ENCODE measurements around the gene ST6GALNAC5.
"Not testable (repeated sequence)": the region's sequence is repeated elsewhere in the genome, so short reads cannot be mapped to it uniquely, and the experiment has no call there.

The ST6GALNAC5 gene

DNA sequence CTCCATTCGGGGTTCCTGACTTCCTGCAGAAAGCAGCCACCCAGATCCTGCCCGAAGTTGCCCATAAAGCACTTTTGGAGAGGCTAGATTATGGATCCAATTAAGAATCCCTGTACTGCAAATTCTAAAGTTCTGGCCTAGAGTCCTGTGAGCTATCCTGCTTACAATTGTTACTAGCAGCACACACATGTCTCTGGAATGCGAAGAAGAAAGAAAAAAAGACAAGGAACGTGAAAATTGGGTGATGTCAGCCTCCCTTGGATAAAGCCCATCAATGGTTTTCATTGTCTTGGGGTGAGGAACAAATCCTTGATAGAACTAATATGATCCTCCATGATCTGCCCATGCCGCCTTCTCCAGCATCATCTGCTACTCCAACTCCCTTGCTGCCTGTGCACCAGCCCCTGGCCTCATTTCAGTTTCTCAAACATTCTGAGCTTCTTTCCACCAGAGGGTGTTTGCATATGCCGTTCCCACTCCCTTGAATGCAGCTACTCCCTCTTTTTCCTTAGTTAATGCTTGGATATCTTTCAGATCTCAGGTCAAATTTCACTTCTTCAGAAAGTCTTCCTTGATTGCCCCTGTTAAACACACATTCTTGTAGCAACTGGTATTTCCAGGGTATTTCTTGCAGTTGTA, 94.0 kb downstream of the ST6GALNAC5 start:
- TF ChIP-seq ZNF138 (tag by site-specific recombination; IDR thresholded peaks at IDR 0.05; ENCODE audit: borderline replicate concordance) (no peak), PRDM1 (tag by site-specific recombination; IDR thresholded peaks at IDR 0.05) (no peak), ZEB2 (tag by site-specific recombination; IDR thresholded peaks at IDR 0.05) (no peak), ZNF146 (tag by site-specific recombination; IDR thresholded peaks at IDR 0.05) (no peak), ZNF585B (tag by site-specific recombination; IDR thresholded peaks at IDR 0.05) (no peak), MYNN (tag by site-specific recombination; IDR thresholded peaks at IDR 0.05; ENCODE audit: borderline replicate concordance) (no peak), IKZF3 (tag by site-specific recombination; IDR thresholded peaks at IDR 0.05) (no peak), BCL11A (tag by site-specific recombination; IDR thresholded peaks at IDR 0.05; ENCODE audit: low read depth) (no peak)
- no peaks in the 10 kb centered on the region for H3K36me3 ChIP-seq (ENCODE audit: control insufficient read depth in 2 of 2, insufficient read depth in 1 of 2, low read length in 2 of 2)
- no peak overlapping the region for H3K4me3 ChIP-seq (ENCODE audit: low read depth, low read length)
- H3K9me3 ChIP-seq (ENCODE audit: control insufficient read depth, insufficient read depth, low read depth, low read length): no peaks in the 10 kb centered on the region
- H3K4me1 ChIP-seq (ENCODE audit: control insufficient read depth, insufficient read depth, low read length): no peaks in the 10 kb centered on the region
- ChIA-PET CTCF (interaction anchor here (0.5 kb wide), 1 partner anchor 806 kb away, joined by 5 read pairs; no protein-coding TSS in a partner anchor), POLR2A (no interaction called here)
- H3K27ac ChIP-seq (ENCODE audit: extremely low read depth, low read depth, low read length): no peak overlapping the region

DNA sequence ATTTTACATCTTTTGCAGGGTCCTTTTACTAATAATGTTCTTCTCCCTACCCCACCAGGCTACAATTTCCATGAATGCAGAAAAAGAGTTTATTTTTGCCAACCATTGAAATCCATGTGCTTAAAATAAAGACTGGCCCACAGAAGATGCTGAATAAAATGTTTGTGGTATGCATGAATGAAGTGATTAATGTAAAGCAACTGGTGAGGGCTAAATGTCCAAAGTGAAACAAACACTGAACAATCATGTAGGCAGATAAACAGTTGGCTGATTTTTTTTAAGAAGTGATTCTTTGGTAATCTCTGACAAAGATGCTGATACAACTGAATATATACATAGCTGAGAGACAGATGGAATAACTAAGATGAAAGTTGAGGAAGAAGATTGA, 94.5 kb downstream of the ST6GALNAC5 start:
- no peaks in the 10 kb centered on the region for H3K36me3 ChIP-seq (ENCODE audit: control insufficient read depth in 2 of 2, insufficient read depth in 1 of 2, low read length in 2 of 2)
- H3K9me3 ChIP-seq (ENCODE audit: control insufficient read depth, insufficient read depth, low read depth, low read length): no peaks in the 10 kb centered on the region
- no peaks in the 10 kb centered on the region for H3K4me1 ChIP-seq (ENCODE audit: control insufficient read depth, insufficient read depth, low read length)
- no peak overlapping the region for H3K27ac ChIP-seq (ENCODE audit: extremely low read depth, low read depth, low read length)
- CTCF ChIA-PET: interaction anchor here (0.5 kb wide), 1 partner anchor 807 kb away, joined by 5 read pairs; no protein-coding TSS in a partner anchor
- H3K4me3 ChIP-seq (ENCODE audit: low read depth, low read length): no peak overlapping the region
- POLR2A ChIA-PET: no interaction called here
- TF ChIP-seq, protein P1, sequence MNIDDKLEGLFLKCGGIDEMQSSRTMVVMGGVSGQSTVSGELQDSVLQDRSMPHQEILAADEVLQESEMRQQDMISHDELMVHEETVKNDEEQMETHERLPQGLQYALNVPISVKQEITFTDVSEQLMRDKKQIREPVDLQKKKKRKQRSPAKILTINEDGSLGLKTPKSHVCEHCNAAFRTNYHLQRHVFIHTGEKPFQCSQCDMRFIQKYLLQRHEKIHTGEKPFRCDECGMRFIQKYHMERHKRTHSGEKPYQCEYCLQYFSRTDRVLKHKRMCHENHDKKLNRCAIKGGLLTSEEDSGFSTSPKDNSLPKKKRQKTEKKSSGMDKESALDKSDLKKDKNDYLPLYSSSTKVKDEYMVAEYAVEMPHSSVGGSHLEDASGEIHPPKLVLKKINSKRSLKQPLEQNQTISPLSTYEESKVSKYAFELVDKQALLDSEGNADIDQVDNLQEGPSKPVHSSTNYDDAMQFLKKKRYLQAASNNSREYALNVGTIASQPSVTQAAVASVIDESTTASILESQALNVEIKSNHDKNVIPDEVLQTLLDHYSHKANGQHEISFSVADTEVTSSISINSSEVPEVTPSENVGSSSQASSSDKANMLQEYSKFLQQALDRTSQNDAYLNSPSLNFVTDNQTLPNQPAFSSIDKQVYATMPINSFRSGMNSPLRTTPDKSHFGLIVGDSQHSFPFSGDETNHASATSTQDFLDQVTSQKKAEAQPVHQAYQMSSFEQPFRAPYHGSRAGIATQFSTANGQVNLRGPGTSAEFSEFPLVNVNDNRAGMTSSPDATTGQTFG (tag by site-specific recombination; IDR thresholded peaks at IDR 0.05; ENCODE audit: borderline replicate concordance): no peak
- TF ChIP-seq KLF1 (tag by site-specific recombination; IDR thresholded peaks at IDR 0.05): no peak
- no peak for TF ChIP-seq TCF7L2 (IDR thresholded peaks at IDR 0.05; ENCODE audit: borderline replicate concordance, low read depth, low read length)
- TF ChIP-seq ZNF423 (tag by site-specific recombination; IDR thresholded peaks at IDR 0.05): no peak
- TF ChIP-seq, protein P2, sequence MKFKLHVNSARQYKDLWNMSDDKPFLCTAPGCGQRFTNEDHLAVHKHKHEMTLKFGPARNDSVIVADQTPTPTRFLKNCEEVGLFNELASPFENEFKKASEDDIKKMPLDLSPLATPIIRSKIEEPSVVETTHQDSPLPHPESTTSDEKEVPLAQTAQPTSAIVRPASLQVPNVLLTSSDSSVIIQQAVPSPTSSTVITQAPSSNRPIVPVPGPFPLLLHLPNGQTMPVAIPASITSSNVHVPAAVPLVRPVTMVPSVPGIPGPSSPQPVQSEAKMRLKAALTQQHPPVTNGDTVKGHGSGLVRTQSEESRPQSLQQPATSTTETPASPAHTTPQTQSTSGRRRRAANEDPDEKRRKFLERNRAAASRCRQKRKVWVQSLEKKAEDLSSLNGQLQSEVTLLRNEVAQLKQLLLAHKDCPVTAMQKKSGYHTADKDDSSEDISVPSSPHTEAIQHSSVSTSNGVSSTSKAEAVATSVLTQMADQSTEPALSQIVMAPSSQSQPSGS (tag by site-specific recombination; IDR thresholded peaks at IDR 0.05; ENCODE audit: low read depth): no peak
- no peak for TF ChIP-seq KLF16 (tag by site-specific recombination; IDR thresholded peaks at IDR 0.05)
- no peak for TF ChIP-seq ZNF169 (tag by site-specific recombination; IDR thresholded peaks at IDR 0.05)
- no peak for TF ChIP-seq ZIC2 (tag by site-specific recombination; IDR thresholded peaks at IDR 0.05)
- TF ChIP-seq BCL11B (tag by site-specific recombination; IDR thresholded peaks at IDR 0.05; ENCODE audit: low read depth): no peak
- TF ChIP-seq EGR2 (tag by site-specific recombination; IDR thresholded peaks at IDR 0.05; ENCODE audit: low read depth): no peak
- no peak for TF ChIP-seq ZNF501 (tag by site-specific recombination; IDR thresholded peaks at IDR 0.05)
- TF ChIP-seq GLI4 (tag by site-specific recombination; IDR thresholded peaks at IDR 0.05): no peak
- TF ChIP-seq ZNF571 (tag by site-specific recombination; IDR thresholded peaks at IDR 0.05): no peak
- TF ChIP-seq, protein P3, sequence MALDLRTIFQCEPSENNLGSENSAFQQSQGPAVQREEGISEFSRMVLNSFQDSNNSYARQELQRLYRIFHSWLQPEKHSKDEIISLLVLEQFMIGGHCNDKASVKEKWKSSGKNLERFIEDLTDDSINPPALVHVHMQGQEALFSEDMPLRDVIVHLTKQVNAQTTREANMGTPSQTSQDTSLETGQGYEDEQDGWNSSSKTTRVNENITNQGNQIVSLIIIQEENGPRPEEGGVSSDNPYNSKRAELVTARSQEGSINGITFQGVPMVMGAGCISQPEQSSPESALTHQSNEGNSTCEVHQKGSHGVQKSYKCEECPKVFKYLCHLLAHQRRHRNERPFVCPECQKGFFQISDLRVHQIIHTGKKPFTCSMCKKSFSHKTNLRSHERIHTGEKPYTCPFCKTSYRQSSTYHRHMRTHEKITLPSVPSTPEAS (tag by site-specific recombination; IDR thresholded peaks at IDR 0.05): no peak

DNA sequence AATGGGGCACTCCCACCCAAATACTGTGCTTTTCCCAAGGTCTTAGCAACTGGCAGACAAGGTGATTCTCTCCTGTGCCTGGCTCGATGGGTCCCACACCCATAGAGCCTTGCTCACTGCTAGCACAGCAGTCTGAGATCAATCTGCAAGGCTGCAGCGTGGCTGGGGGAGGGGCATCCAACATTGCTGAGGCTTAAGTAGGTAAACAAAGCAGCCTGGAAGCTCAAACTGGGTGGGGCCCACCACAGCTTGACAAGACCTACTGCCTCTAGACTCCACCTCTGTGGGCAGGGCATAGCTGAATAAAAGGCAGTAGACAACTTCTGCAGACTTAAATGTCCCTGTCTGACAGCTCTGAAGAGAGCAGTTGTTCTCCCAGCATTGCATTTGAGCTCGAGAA, 114.0 kb downstream of the ST6GALNAC5 start:
- POLR2A ChIA-PET; H3K27ac ChIP-seq (ENCODE audit: extremely low read depth, low read depth, low read length); H3K36me3 ChIP-seq (ENCODE audit: control insufficient read depth in 2 of 2, insufficient read depth in 1 of 2, low read length in 2 of 2); H3K4me3 ChIP-seq (ENCODE audit: low read depth, low read length); H3K4me1 ChIP-seq (ENCODE audit: control insufficient read depth, insufficient read depth, low read length); H3K9me3 ChIP-seq (ENCODE audit: control insufficient read depth, insufficient read depth, low read depth, low read length): not testable (repeated sequence)
- CTCF ChIA-PET: interaction anchor here (0.7 kb wide), 1 partner anchor 167 kb away, joined by 4 read pairs; no protein-coding TSS in a partner anchor
